ENCODE data around the gene WDR64. TPM values are rescaled to one million over a fixed set of nuclear protein-coding genes. Genes with fewer than 3 reads are reported as not detected.
A peak's percentile ranks its signal among the peaks of the same experiment; 100 is the strongest.
"Not testable (repeated sequence)": the region's sequence is repeated elsewhere in the genome, so short reads cannot be mapped to it uniquely, and the experiment has no call there.

The WDR64 gene
- total RNA-seq, 6 experiments from 2014 or later = not detected

DNA sequence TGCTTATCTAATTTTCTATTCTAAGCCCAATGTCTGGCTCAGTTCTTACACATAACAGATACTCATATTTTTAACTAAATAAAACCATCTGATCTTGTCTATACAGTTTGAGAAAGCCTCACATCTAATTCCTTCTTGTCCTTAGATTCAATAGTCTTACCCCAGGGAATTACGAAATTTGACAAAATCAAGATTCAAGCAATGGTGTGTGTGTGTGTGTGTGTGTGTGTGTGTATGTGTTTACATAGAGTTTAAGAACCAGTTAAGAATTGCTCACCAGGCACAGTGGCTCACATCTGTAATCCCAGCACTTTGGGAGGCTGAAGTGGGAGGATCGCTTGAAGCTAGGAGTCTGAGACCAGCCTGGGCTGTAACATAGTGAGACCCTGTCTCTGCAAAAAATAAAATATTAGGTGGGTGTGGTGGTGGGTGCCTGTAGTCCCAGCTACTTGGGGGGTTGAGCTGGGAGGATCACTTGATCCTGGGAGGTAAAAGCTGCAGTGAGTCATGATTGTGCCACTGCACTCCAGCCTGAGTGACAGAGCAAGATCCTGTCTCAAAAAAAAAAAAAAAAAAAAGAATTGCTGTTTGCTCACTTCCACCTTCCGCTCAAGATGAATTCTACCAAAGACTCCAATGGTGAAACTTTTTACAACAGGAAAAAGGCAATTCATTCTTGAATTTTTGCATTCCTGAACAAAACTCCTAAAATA, 6.2 kb downstream of the WDR64 start:
- no peak overlapping the region for H3K27ac Mint-ChIP-seq
- no peaks in the 10 kb centered on the region for H3K36me3 Mint-ChIP-seq (ENCODE audit: low read depth)
- TF ChIP-seq, protein P1, sequence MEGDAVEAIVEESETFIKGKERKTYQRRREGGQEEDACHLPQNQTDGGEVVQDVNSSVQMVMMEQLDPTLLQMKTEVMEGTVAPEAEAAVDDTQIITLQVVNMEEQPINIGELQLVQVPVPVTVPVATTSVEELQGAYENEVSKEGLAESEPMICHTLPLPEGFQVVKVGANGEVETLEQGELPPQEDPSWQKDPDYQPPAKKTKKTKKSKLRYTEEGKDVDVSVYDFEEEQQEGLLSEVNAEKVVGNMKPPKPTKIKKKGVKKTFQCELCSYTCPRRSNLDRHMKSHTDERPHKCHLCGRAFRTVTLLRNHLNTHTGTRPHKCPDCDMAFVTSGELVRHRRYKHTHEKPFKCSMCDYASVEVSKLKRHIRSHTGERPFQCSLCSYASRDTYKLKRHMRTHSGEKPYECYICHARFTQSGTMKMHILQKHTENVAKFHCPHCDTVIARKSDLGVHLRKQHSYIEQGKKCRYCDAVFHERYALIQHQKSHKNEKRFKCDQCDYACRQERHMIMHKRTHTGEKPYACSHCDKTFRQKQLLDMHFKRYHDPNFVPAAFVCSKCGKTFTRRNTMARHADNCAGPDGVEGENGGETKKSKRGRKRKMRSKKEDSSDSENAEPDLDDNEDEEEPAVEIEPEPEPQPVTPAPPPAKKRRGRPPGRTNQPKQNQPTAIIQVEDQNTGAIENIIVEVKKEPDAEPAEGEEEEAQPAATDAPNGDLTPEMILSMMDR (IDR thresholded peaks at IDR 0.05) = no peak
- H3K4me3 Mint-ChIP-seq = no peak overlapping the region
- no peak for DNase-seq
- H3K4me1 Mint-ChIP-seq (ENCODE audit: low read depth) = peaks cover 6% of the 10 kb centered on the region
- H3K27me3 Mint-ChIP-seq (ENCODE audit: insufficient read depth) = peaks cover 5% of the 10 kb centered on the region; the same call in 1 of the 2 replicates
- H3K9me3 Mint-ChIP-seq = no peaks in the 10 kb centered on the region

DNA sequence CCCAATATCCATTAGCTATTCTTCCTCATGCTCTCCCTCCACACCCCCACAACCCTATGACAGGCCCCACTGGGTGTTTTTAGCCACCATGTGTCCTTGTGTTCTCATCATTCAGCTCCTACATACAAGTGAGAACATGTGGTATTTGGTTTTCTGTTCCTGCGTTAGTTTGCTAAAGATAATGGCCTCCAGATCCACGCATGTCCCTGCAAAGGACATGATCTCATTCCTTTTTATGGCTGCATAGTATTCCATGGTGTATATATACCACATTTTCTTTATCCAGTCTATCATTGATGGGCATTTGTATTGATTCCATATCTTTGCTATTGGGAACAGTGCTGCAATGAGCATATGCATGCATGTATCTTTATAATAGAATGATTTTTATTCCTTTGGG, 6.9 kb downstream of the WDR64 start:
- H3K4me3 Mint-ChIP-seq = not testable (repeated sequence)

DNA sequence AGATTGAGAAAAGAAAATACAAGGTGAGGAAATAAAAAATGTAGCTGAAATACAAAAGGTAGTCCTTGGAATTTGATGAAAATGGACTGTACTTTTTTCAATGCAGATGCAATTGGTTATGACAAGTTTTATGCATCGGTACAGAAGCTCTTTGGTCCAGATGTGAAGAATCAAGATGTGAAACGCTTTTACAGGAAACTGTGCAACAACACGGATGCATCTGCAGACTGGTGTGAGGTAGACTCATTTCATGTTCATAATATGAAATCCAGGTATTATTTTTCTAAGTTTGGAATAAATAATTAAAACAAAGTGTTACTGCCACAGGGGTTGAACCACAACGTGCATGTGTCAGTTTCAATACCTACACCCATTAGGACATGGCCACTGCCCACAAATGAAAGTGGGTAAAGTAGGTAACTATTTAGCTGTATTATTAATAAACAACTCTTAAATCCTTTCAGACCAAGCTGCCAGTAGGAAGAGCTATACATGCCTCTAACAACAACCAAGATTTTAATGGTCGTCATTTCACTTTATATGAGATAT, 8.4 kb downstream of the WDR64 start:
- Mint-ChIP-seq H3K4me1 (ENCODE audit: low read depth) (peaks cover 6% of the 10 kb centered on the region), H3K36me3 (ENCODE audit: low read depth) (no peaks in the 10 kb centered on the region)

More for the DNA sequence above, 6.9 kb downstream of the WDR64 start:
- not testable (repeated sequence) for DNase-seq; H3K9me3 Mint-ChIP-seq; H3K36me3 Mint-ChIP-seq (ENCODE audit: low read depth); H3K27ac Mint-ChIP-seq; H3K4me1 Mint-ChIP-seq (ENCODE audit: low read depth); H3K27me3 Mint-ChIP-seq (ENCODE audit: insufficient read depth)

DNA sequence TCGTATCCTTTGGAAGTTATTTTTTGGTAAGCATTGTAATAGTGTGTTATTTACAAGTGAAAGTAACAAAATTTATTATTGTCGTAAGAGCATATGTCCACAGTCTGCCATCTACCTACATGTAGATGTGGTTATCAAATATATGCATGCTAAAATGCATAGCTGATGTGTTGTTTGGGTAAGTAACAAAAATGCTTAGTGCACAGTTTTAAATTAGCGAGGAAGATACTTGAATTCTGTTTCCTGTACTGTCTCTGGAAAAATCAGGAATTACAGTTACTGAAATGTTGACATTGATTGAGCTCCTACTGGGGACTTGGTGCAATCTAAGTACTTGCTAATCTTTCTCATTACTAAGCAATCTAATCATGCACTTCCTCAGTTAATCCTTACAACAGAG, 14.3 kb downstream of the WDR64 start:
- peaks cover 8% of the 10 kb centered on the region; the same call in 1 of the 2 replicates for H3K4me1 Mint-ChIP-seq (ENCODE audit: low read depth)
- no peaks in the 10 kb centered on the region for H3K36me3 Mint-ChIP-seq (ENCODE audit: low read depth)
- H3K4me3 Mint-ChIP-seq = peak overlapping the region; percentile 10; the same call in 1 of the 2 replicates
- TF ChIP-seq, protein P1 (IDR thresholded peaks at IDR 0.05) = no peak
- H3K27ac Mint-ChIP-seq = no peak overlapping the region
- H3K9me3 Mint-ChIP-seq = no peaks in the 10 kb centered on the region
- DNase-seq = no peak
- H3K27me3 Mint-ChIP-seq (ENCODE audit: insufficient read depth) = 0 out of 2 replicates have a peak, but pooled peaks cover 2% of the 10 kb centered on the region

More for the DNA sequence above, 8.4 kb downstream of the WDR64 start:
- H3K27ac Mint-ChIP-seq = no peak overlapping the region
- TF ChIP-seq, protein P1 (IDR thresholded peaks at IDR 0.05) = no peak
- no peak for DNase-seq
- no peaks in the 10 kb centered on the region for H3K9me3 Mint-ChIP-seq
- H3K4me3 Mint-ChIP-seq = no peak overlapping the region
- peaks cover 3% of the 10 kb centered on the region; the same call in 1 of the 2 replicates for H3K27me3 Mint-ChIP-seq (ENCODE audit: insufficient read depth)

DNA sequence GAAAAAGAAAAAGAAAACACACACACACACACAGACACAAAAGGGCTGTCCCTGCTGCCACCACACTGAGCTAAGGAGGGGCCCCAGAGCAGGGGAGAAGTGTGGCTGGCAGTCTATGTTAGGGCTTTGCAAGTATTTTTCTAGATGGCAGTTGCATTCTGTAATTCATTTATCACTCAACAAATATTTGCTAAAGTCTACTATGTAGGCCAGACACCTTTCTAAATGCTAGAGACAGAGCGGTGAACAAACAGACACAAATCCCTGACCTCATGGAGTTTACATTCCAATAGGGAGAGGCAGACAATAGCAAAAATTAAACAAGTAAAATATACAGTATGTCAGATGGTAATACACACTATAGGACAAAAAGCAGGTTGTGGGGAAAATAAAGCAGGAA, 20.2 kb downstream of the WDR64 start:
- Mint-ChIP-seq H3K27ac (no peak overlapping the region), H3K4me1 (ENCODE audit: low read depth) (peaks cover 8% of the 10 kb centered on the region; the same call in 1 of the 2 replicates), H3K9me3 (peaks cover 3% of the 10 kb centered on the region; the same call in 1 of the 2 replicates), H3K27me3 (ENCODE audit: insufficient read depth) (peaks cover 2% of the 10 kb centered on the region; the same call in 1 of the 2 replicates), H3K36me3 (ENCODE audit: low read depth) (no peaks in the 10 kb centered on the region), H3K4me3 (no peak overlapping the region)
- TF ChIP-seq, protein P1 (IDR thresholded peaks at IDR 0.05) = no peak
- DNase-seq = no peak

DNA sequence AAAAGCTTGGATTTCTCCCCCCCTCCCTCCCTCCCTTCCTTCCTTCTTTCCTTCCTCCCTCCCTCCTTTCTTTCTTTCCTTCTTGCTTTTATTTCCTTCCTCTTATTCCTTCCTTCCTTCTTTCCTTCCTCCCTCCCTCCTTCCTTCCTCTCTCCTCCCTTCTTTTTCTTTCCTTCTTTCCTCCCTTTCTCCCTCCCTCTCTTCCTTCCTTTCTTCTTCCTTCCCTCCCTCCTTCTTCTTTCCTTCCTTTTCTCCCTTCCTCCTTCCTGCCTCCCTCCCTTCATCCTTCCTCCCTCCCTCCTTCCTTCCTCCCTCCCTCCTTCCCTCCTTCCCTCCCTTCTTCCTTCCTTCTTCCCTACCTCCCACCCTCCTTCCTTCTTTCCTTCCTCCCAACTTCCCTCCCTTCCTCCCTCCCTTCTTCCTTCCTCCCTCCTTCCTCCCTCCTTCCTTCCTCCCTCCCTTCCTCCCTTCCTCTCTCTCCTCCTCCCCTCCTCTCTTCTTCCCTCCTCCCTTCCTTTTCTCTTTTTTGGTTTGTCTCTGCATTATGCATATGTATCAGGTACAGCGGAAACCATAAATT, 22.8 kb downstream of the WDR64 start:
- peaks cover 2% of the 10 kb centered on the region; the same call in 1 of the 2 replicates for H3K27me3 Mint-ChIP-seq (ENCODE audit: insufficient read depth)

More for the DNA sequence above, 22.8 kb downstream of the WDR64 start:
- no peak for DNase-seq
- H3K4me1 Mint-ChIP-seq (ENCODE audit: low read depth) = no peaks in the 10 kb centered on the region
- peaks cover 3% of the 10 kb centered on the region; the same call in 1 of the 2 replicates for H3K9me3 Mint-ChIP-seq
- H3K27ac Mint-ChIP-seq = no peak overlapping the region
- H3K36me3 Mint-ChIP-seq (ENCODE audit: low read depth) = no peaks in the 10 kb centered on the region
- H3K4me3 Mint-ChIP-seq = no peak overlapping the region
- TF ChIP-seq, protein P1 (IDR thresholded peaks at IDR 0.05) = no peak

Measured in HFFc6 (cell line).